Measurements from ENCODE around the gene SETMAR. TPM values are rescaled to one million over a fixed set of nuclear protein-coding genes. Genes with fewer than 3 reads are reported as not detected.

SETMAR gene
- total and polyA plus RNA-seq, 2 donors (not counting 1 experiment from before 2014, with no cell fraction given), result 13.9 to 14.7 TPM

DNA sequence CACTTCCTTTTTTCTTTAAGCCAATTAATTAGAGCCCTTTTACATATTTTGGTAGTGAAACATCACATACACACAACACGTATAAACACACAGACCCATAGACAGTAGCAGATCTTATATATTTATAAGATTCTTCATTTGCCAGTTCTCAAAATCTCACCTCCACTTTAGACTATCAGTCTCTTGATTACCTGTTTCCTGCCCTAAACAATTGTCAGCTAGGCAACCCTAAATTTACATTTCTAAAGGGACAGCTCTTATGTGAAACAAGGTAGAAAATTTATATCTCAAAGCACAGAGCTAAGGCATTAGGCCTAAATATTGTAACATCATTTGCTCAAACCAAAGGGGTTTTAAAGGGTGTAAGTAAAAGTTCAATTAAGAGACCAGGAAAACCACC, 28.9 kb downstream of the SETMAR start:
- TF ChIP-seq EZH2 (IDR thresholded peaks at IDR 0.05; ENCODE audit: low read length, missing control alignments), result no peak
- TF ChIP-seq, protein P1, sequence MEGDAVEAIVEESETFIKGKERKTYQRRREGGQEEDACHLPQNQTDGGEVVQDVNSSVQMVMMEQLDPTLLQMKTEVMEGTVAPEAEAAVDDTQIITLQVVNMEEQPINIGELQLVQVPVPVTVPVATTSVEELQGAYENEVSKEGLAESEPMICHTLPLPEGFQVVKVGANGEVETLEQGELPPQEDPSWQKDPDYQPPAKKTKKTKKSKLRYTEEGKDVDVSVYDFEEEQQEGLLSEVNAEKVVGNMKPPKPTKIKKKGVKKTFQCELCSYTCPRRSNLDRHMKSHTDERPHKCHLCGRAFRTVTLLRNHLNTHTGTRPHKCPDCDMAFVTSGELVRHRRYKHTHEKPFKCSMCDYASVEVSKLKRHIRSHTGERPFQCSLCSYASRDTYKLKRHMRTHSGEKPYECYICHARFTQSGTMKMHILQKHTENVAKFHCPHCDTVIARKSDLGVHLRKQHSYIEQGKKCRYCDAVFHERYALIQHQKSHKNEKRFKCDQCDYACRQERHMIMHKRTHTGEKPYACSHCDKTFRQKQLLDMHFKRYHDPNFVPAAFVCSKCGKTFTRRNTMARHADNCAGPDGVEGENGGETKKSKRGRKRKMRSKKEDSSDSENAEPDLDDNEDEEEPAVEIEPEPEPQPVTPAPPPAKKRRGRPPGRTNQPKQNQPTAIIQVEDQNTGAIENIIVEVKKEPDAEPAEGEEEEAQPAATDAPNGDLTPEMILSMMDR (conservative IDR thresholded peaks at IDR 0.05 in 1 of 2, IDR thresholded peaks at IDR 0.05 in 1 of 2; ENCODE audit: low read depth in 1 of 2, low read length in 2 of 2), result no peak
- no peak overlapping the region for H2AFZ ChIP-seq (ENCODE audit: low read length)
- H3K27me3 ChIP-seq (ENCODE audit: control insufficient read depth, insufficient read depth, low read length), result no peaks in the 10 kb centered on the region
- no peak overlapping the region for H3K4me3 ChIP-seq (replicated peaks in 1 of 4; ENCODE audit: control extremely low read depth in 1 of 4, insufficient read depth in 1 of 4, low read depth in 3 of 4, low read length in 4 of 4)
- no peak overlapping the region for H3K4me2 ChIP-seq (ENCODE audit: extremely low read depth, insufficient read depth, low read length)
- H3K36me3 ChIP-seq (ENCODE audit: control insufficient read depth, insufficient read depth, low read length), result no peaks in the 10 kb centered on the region
- no peak overlapping the region for H3K9ac ChIP-seq (ENCODE audit: insufficient read depth, low read length)
- no peaks in the 10 kb centered on the region for H3K9me3 ChIP-seq (ENCODE audit: control insufficient read depth, insufficient read depth, low read depth, low read length)
- DNase-seq (ENCODE audit: low read depth in 2 of 2), result no peak
- no peak overlapping the region for H3K27ac ChIP-seq (ENCODE audit: insufficient read depth, low read length)
- H4K20me1 ChIP-seq (ENCODE audit: control insufficient read depth, extremely low read depth, insufficient read depth, low read length), result no peaks in the 10 kb centered on the region
- no peaks in the 10 kb centered on the region for H3K4me1 ChIP-seq (ENCODE audit: control insufficient read depth, extremely low read depth, insufficient read depth, low read length)
- no peaks in the 10 kb centered on the region for H3K79me2 ChIP-seq (ENCODE audit: control insufficient read depth, insufficient read depth, low read length)

DNA sequence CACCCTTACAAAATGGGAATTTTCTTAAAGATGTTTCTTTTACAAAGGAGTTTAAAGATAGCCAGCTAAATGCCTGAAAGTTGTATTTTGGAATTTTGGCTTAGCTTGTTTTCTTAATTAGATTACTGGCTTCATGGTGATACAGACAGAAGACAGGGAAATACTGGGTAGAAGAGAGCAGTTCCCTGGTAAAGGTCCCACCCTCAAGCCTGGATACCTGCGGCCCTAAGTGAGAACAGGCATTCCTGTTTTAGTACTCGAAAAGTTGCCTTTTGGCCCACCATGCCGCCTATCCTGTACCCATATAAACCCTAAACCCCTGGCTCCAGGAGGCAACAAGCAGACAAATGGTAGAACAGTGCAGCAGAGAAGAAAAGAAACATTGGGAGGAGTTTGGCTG, 29.4 kb downstream of the SETMAR start:
- Histone ChIP-seq H3K9me3 (ENCODE audit: control insufficient read depth, insufficient read depth, low read depth, low read length) (no peaks in the 10 kb centered on the region), H2AFZ (ENCODE audit: low read length) (no peak overlapping the region), H3K9ac (ENCODE audit: insufficient read depth, low read length) (no peak overlapping the region), H3K4me3 (replicated peaks in 1 of 4; ENCODE audit: control extremely low read depth in 1 of 4, insufficient read depth in 1 of 4, low read depth in 3 of 4, low read length in 4 of 4) (no peak overlapping the region), H4K20me1 (ENCODE audit: control insufficient read depth, extremely low read depth, insufficient read depth, low read length) (no peaks in the 10 kb centered on the region), H3K27me3 (ENCODE audit: control insufficient read depth, insufficient read depth, low read length) (no peaks in the 10 kb centered on the region), H3K79me2 (ENCODE audit: control insufficient read depth, insufficient read depth, low read length) (no peaks in the 10 kb centered on the region), H3K4me2 (ENCODE audit: extremely low read depth, insufficient read depth, low read length) (no peak overlapping the region), H3K4me1 (ENCODE audit: control insufficient read depth, extremely low read depth, insufficient read depth, low read length) (no peaks in the 10 kb centered on the region), H3K36me3 (ENCODE audit: control insufficient read depth, insufficient read depth, low read length) (no peaks in the 10 kb centered on the region), H3K27ac (ENCODE audit: insufficient read depth, low read length) (no peak overlapping the region)
- TF ChIP-seq EZH2 (IDR thresholded peaks at IDR 0.05; ENCODE audit: low read length, missing control alignments), result no peak
- TF ChIP-seq, protein P1 (conservative IDR thresholded peaks at IDR 0.05 in 1 of 2, IDR thresholded peaks at IDR 0.05 in 1 of 2; ENCODE audit: low read depth in 1 of 2, low read length in 2 of 2), result no peak
- no peak for DNase-seq (ENCODE audit: low read depth in 2 of 2)

DNA sequence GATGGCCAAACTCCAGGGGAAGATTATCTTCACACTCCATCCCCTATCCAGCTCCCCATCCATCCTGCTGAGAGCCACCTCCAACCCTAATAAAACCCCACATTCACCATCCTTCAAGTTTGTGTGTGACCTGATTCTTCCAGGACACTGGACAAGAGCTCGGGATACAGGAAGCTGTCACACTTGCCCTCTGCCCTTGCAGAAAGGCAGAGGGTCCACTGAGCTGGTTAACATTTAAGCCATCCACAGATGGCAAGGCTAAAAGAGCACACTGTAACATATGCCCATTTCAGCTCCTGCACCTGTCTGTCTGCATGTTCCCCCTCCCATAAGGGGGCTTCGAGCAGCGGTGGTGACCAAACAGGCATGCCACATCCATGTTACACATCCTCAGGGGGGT, 29.8 kb downstream of the SETMAR start:
- no peak for TF ChIP-seq EZH2 (IDR thresholded peaks at IDR 0.05; ENCODE audit: low read length, missing control alignments)
- TF ChIP-seq, protein P1 (conservative IDR thresholded peaks at IDR 0.05 in 1 of 2, IDR thresholded peaks at IDR 0.05 in 1 of 2; ENCODE audit: low read depth in 1 of 2, low read length in 2 of 2), result no peak
- H3K36me3 ChIP-seq (ENCODE audit: control insufficient read depth, insufficient read depth, low read length), result no peaks in the 10 kb centered on the region
- no peak overlapping the region for H3K27ac ChIP-seq (ENCODE audit: insufficient read depth, low read length)
- no peaks in the 10 kb centered on the region for H3K9me3 ChIP-seq (ENCODE audit: control insufficient read depth, insufficient read depth, low read depth, low read length)
- no peak overlapping the region for H3K9ac ChIP-seq (ENCODE audit: insufficient read depth, low read length)
- no peak overlapping the region for H2AFZ ChIP-seq (ENCODE audit: low read length)
- H4K20me1 ChIP-seq (ENCODE audit: control insufficient read depth, extremely low read depth, insufficient read depth, low read length), result no peaks in the 10 kb centered on the region
- no peaks in the 10 kb centered on the region for H3K79me2 ChIP-seq (ENCODE audit: control insufficient read depth, insufficient read depth, low read length)
- H3K4me2 ChIP-seq (ENCODE audit: extremely low read depth, insufficient read depth, low read length), result no peak overlapping the region
- no peaks in the 10 kb centered on the region for H3K4me1 ChIP-seq (ENCODE audit: control insufficient read depth, extremely low read depth, insufficient read depth, low read length)
- no peak overlapping the region for H3K4me3 ChIP-seq (replicated peaks in 1 of 4; ENCODE audit: control extremely low read depth in 1 of 4, insufficient read depth in 1 of 4, low read depth in 3 of 4, low read length in 4 of 4)
- no peak for DNase-seq (ENCODE audit: low read depth in 2 of 2)
- no peaks in the 10 kb centered on the region for H3K27me3 ChIP-seq (ENCODE audit: control insufficient read depth, insufficient read depth, low read length)

Data from fibroblast of lung (primary cell).